HEK293 (cell line): ENCODE measurements around the gene ADGRB3.
"Not testable (repeated sequence)": the region's sequence is repeated elsewhere in the genome, so short reads cannot be mapped to it uniquely, and the experiment has no call there.

Source experiments
- CTCF ChIP-seq: fragments of 450-650 bp; formaldehyde crosslinking; IDR thresholded peaks from 2 replicates; pipeline ENCODE4 v1.5.1; 2016; ENCODE audit warnings: missing biosample characterization, missing genetic modification characterization
- KLF16 ChIP-seq: fragments of 450-650 bp; formaldehyde crosslinking; IDR thresholded peaks from 2 replicates; pipeline ENCODE4 v1.5.1; 2017; ENCODE audit warnings: missing biosample characterization, missing genetic modification characterization
- MEIS1 ChIP-seq: sonication (generic); formaldehyde crosslinking; IDR thresholded peaks from 2 replicates; pipeline ENCODE4 v1.8.1; 2022; ENCODE audit warnings: missing genetic modification reagents, mild to moderate bottlenecking, borderline replicate concordance
- TCF7L2 ChIP-seq: IDR thresholded peaks from 2 replicates; pipeline ENCODE4 v1.6.1; 2011; ENCODE audit warnings: low read depth, mild to moderate bottlenecking, inconsistent platforms, low read length, moderate library complexity, borderline replicate concordance
- TSHZ1 ChIP-seq: fragments of 450-650 bp; formaldehyde crosslinking; IDR thresholded peaks from 2 replicates; pipeline ENCODE4 v1.5.1; 2016; ENCODE audit warnings: missing biosample characterization, missing genetic modification characterization, borderline replicate concordance
- YY1 ChIP-seq: fragments of 450-650 bp; formaldehyde crosslinking; IDR thresholded peaks from 2 replicates; pipeline ENCODE4 v1.5.1; 2018; ENCODE audit warnings: missing biosample characterization, missing genetic modification characterization
- ZNF114 ChIP-seq: fragments of 450-650 bp; formaldehyde crosslinking; IDR thresholded peaks from 2 replicates; pipeline ENCODE4 v1.5.0; 2017; ENCODE audit warnings: missing biosample characterization, missing genetic modification characterization
- ZNF214 ChIP-seq: fragments of 450-650 bp; formaldehyde crosslinking; IDR thresholded peaks from 2 replicates; pipeline ENCODE4 v1.5.1; 2017; ENCODE audit warnings: missing biosample characterization, mild to moderate bottlenecking, missing genetic modification characterization, borderline replicate concordance
- ZNF585B ChIP-seq: fragments of 450-650 bp; formaldehyde crosslinking; IDR thresholded peaks from 2 replicates; pipeline ENCODE4 v1.5.1; 2016; ENCODE audit warnings: missing biosample characterization, missing genetic modification characterization
- ZNF777 ChIP-seq: fragments of 450-650 bp; formaldehyde crosslinking; IDR thresholded peaks from 2 replicates; pipeline ENCODE4 v1.5.1; 2017; ENCODE audit warnings: missing biosample characterization, missing genetic modification characterization, borderline replicate concordance

GRCh38 chr6:68676094-68676493, 41.0 kb downstream of the ADGRB3 start:
- not testable (repeated sequence) for TF ChIP-seq KLF16 (tag by site-specific recombination); YY1 (tag by site-specific recombination); CTCF (tag by site-specific recombination); TSHZ1 (tag by site-specific recombination); ZNF777 (tag by site-specific recombination); ZNF585B; ZNF214 (tag by site-specific recombination); ZNF114 (tag by site-specific recombination); TCF7L2; MEIS1
